Measurements from ENCODE around the gene C3orf49. TPM values are rescaled to one million over a fixed set of nuclear protein-coding genes. Genes with fewer than 3 reads are reported as not detected.

Gene C3orf49
- total RNA-seq, 3 donors from 2014 or later (not counting 1 experiment from before 2014, with no cell fraction given): not detected

GRCh38 chr3:63824309-63824708 is 5.2 kb downstream of the C3orf49 start:
- no peak for TF ChIP-seq CTCF (IDR thresholded peaks at IDR 0.05)
- Mint-ChIP-seq H3K27me3 (ENCODE audit: low read depth in 2 of 2) (no peaks in the 10 kb centered on the region), H3K36me3 (peaks cover 4% of the 10 kb centered on the region), H3K27ac (no peak overlapping the region), H3K9me3 (no peaks in the 10 kb centered on the region), H3K4me1 (no peaks in the 10 kb centered on the region), H3K4me3 (no peak overlapping the region)
- no peaks in the 10 kb centered on the region for H3K4me1 ChIP-seq (ENCODE audit: control insufficient read depth, insufficient read depth, low read length)
- no peak for DNase-seq
- H3K27me3 ChIP-seq (ENCODE audit: control insufficient read depth, insufficient read depth, low read length): no peaks in the 10 kb centered on the region
- intact Hi-C loops (cut with micrococcal nuclease): no loop called here
- H3K9me3 ChIP-seq (ENCODE audit: control insufficient read depth, insufficient read depth, low read length): no peaks in the 10 kb centered on the region
- no peak overlapping the region for H3K27ac ChIP-seq (ENCODE audit: low read length)
- WGBS (ENCODE audit: insufficient coverage): 91% methylated on average over 4 of the region's 4 CpGs
- no peak overlapping the region for H3K4me3 ChIP-seq (ENCODE audit: low read length)
- H3K36me3 ChIP-seq (ENCODE audit: control insufficient read depth, insufficient read depth, low read length): peaks cover 5% of the 10 kb centered on the region
- no peak for ATAC-seq

- Histone ChIP-seq H3K4me1 (ENCODE audit: control insufficient read depth, insufficient read depth, low read length) (no peaks in the 10 kb centered on the region), H3K27me3 (ENCODE audit: control insufficient read depth, insufficient read depth, low read length) (no peaks in the 10 kb centered on the region), H3K27ac (ENCODE audit: low read length) (no peak overlapping the region), H3K36me3 (ENCODE audit: control insufficient read depth, insufficient read depth, low read length) (peaks cover 30% of the 10 kb centered on the region), H3K9me3 (ENCODE audit: control insufficient read depth, insufficient read depth, low read length) (no peaks in the 10 kb centered on the region), H3K4me3 (ENCODE audit: low read length) (no peak overlapping the region)
- Mint-ChIP-seq H3K4me3 (no peak overlapping the region), H3K4me1 (no peaks in the 10 kb centered on the region), H3K9me3 (no peaks in the 10 kb centered on the region), H3K27ac (no peak overlapping the region), H3K27me3 (ENCODE audit: low read depth in 2 of 2) (no peaks in the 10 kb centered on the region), H3K36me3 (peaks cover 4% of the 10 kb centered on the region)
- no peak for ATAC-seq
- TF ChIP-seq CTCF (IDR thresholded peaks at IDR 0.05): no peak
- DNase-seq: no peak
- intact Hi-C loops (cut with micrococcal nuclease): no loop called here
- WGBS (ENCODE audit: insufficient coverage): 97% methylated on average over 6 of the region's 6 CpGs
Measured at GRCh38 chr3:63830526-63830925, 11.4 kb downstream of the C3orf49 start.

- H3K27ac Mint-ChIP-seq: no peak overlapping the region
- no peak overlapping the region for H3K27ac ChIP-seq (ENCODE audit: low read length)
- H3K4me3 Mint-ChIP-seq: no peak overlapping the region
- no peaks in the 10 kb centered on the region for H3K4me1 Mint-ChIP-seq
- H3K9me3 ChIP-seq (ENCODE audit: control insufficient read depth, insufficient read depth, low read length): no peaks in the 10 kb centered on the region
- peaks cover 36% of the 10 kb centered on the region for H3K36me3 ChIP-seq (ENCODE audit: control insufficient read depth, insufficient read depth, low read length)
- ATAC-seq (no peak), DNase-seq (no peak)
- no peak for TF ChIP-seq CTCF (IDR thresholded peaks at IDR 0.05)
- H3K4me3 ChIP-seq (ENCODE audit: low read length): no peak overlapping the region
- intact Hi-C loops (cut with micrococcal nuclease): no loop called here
- H3K4me1 ChIP-seq (ENCODE audit: control insufficient read depth, insufficient read depth, low read length): no peaks in the 10 kb centered on the region
- peaks cover 4% of the 10 kb centered on the region for H3K36me3 Mint-ChIP-seq
- no peaks in the 10 kb centered on the region for H3K9me3 Mint-ChIP-seq
- no peaks in the 10 kb centered on the region for H3K27me3 Mint-ChIP-seq (ENCODE audit: low read depth in 2 of 2)
- H3K27me3 ChIP-seq (ENCODE audit: control insufficient read depth, insufficient read depth, low read length): no peaks in the 10 kb centered on the region
- 99% methylated on average over 5 of the region's 6 CpGs for WGBS (ENCODE audit: insufficient coverage)
Measured at GRCh38 chr3:63832395-63832794, 13.3 kb downstream of the C3orf49 start.

- DNase-seq: no peak
Measured at GRCh38 chr3:63841704-63842103, 22.6 kb downstream of the C3orf49 start.

More at GRCh38 chr3:63841704-63842103, 22.6 kb downstream of the C3orf49 start:
- ATAC-seq: no peak
- no peak for TF ChIP-seq CTCF (IDR thresholded peaks at IDR 0.05)
- Mint-ChIP-seq H3K36me3 (peaks cover 6% of the 10 kb centered on the region), H3K27ac (no peak overlapping the region), H3K9me3 (peaks cover 0 to 3% of the 10 kb centered on the region in 2 donors), H3K4me3 (no peak overlapping the region), H3K4me1 (peaks cover 10 to 20% of the 10 kb centered on the region in 2 donors), H3K27me3 (ENCODE audit: low read depth in 2 of 2) (no peaks in the 10 kb centered on the region)
- Histone ChIP-seq H3K36me3 (ENCODE audit: control insufficient read depth, insufficient read depth, low read length) (no peaks in the 10 kb centered on the region), H3K27ac (ENCODE audit: low read length) (no peak overlapping the region), H3K4me1 (ENCODE audit: control insufficient read depth, insufficient read depth, low read length) (no peaks in the 10 kb centered on the region), H3K27me3 (ENCODE audit: control insufficient read depth, insufficient read depth, low read length) (no peaks in the 10 kb centered on the region), H3K9me3 (ENCODE audit: control insufficient read depth, insufficient read depth, low read length) (no peaks in the 10 kb centered on the region), H3K4me3 (ENCODE audit: low read length) (no peak overlapping the region)
- intact Hi-C loops (cut with micrococcal nuclease): no loop called here
- WGBS (ENCODE audit: insufficient coverage): no CpG with 5 or more reads among the region's 1 CpG
